A673 (cell line): Measurements from ENCODE around the gene KIF5A. TPM values are rescaled to one million over a fixed set of nuclear protein-coding genes. Genes with fewer than 3 reads are reported as not detected.
A peak's percentile ranks its signal among the peaks of the same experiment; 100 is the strongest.

Experiments used
- BruUV-seq: library from RNA; stranded (reverse); fragments of 400-500 nt; replicated peaks from 2 replicates; lab custom pipeline; 2021; lab: Mats Ljungman, UMichigan
- CTCF ChIA-PET: fragments of 300-600 bp; sonication (Branson Sonifier 250); formaldehyde crosslinking; loops from one replicate; lab custom pipeline; 2022; ENCODE audit warnings: antibody characterized with exemption; lab: Charles Lee
- POLR2A ChIA-PET: fragments of 300-600 bp; sonication (Branson Sonifier 250); formaldehyde crosslinking; loops from one replicate; lab custom pipeline; 2022; ENCODE audit warnings: antibody characterized with exemption; ENCODE audit not compliant: low non-redundant PET; lab: Charles Lee
- DNase-seq: peaks from one replicate; pipeline ENCODE4 v3.0.0-alpha.2; 2015; ENCODE audit warnings: low spot score
- H3K27ac ChIP-seq: fragments of 200-600 bp; sonication (generic); 2 replicates; pipeline ENCODE4 v1.5.1; 2016; ENCODE audit warnings: mixed run types, low read depth, mild to moderate bottlenecking, mixed read lengths, antibody characterized with exemption, low read length; ENCODE audit not compliant: poor library complexity, severe bottlenecking
- H3K27me3 ChIP-seq: fragments of 200-600 bp; sonication (generic); replicated peaks from 2 replicates; pipeline ENCODE4 v1.6.1; 2017; ENCODE audit warnings: mixed run types, low read depth, mild to moderate bottlenecking, mixed read lengths, antibody characterized with exemption, low read length; ENCODE audit not compliant: insufficient read depth, poor library complexity
- H3K36me3 ChIP-seq: fragments of 200-600 bp; sonication (generic); 2 replicates; pipeline ENCODE4 v1.6.1; 2016; ENCODE audit warnings: mixed run types, mild to moderate bottlenecking, mixed read lengths, antibody characterized with exemption, low read length; ENCODE audit not compliant: insufficient read depth, poor library complexity, severe bottlenecking
- H3K4me1 ChIP-seq: fragments of 200-600 bp; sonication (generic); 2 replicates; pipeline ENCODE4 v1.6.1; 2017; ENCODE audit warnings: mixed run types, mild to moderate bottlenecking, mixed read lengths, antibody characterized with exemption, low read length; ENCODE audit not compliant: insufficient read depth, poor library complexity, severe bottlenecking
- H3K4me3 ChIP-seq: fragments of 200-600 bp; sonication (generic); 2 replicates; pipeline ENCODE4 v1.5.1; 2016; ENCODE audit warnings: low read depth, mixed run types, mild to moderate bottlenecking, mixed read lengths, low read length; ENCODE audit not compliant: poor library complexity, severe bottlenecking
- H3K9me3 ChIP-seq: fragments of 200-600 bp; sonication (generic); 2 replicates; pipeline ENCODE4 v1.6.1; 2016; ENCODE audit warnings: mixed run types, low read depth, mild to moderate bottlenecking, mixed read lengths, antibody characterized with exemption, low read length; ENCODE audit not compliant: poor library complexity, severe bottlenecking
- CTCF ChIP-seq: fragments of 300-800, 200-600 bp; sonication (generic); conservative IDR thresholded peaks from 2 replicates; pipeline ENCODE4 v1.5.1; 2017; ENCODE audit warnings: low read depth, mild to moderate bottlenecking, antibody characterized with exemption, low read length, moderate library complexity, mixed read lengths
- EZH2 ChIP-seq: fragments of 200-600 bp; sonication (generic); IDR thresholded peaks from 2 replicates; pipeline ENCODE4 v1.6.1; 2017; ENCODE audit warnings: borderline replicate concordance, low read depth, mild to moderate bottlenecking, mixed read lengths, antibody characterized with exemption, low read length; ENCODE audit not compliant: poor library complexity, severe bottlenecking
- intact Hi-C: fragments of 100-400 bp; cut with micrococcal nuclease; formaldehyde crosslinking; loops from one replicate; pipeline ENCODE4 v1.10.0; 2022; ENCODE audit not compliant: unreplicated experiment
- total RNA-seq: library from RNA; stranded (reverse); gene quantifications from 2 replicates; pipeline ENCODE4 v1.2.3, GENCODE V29; 2021

KIF5A gene
- total RNA-seq, 1 experiment from 2014 or later: 2.1 TPM

DNA sequence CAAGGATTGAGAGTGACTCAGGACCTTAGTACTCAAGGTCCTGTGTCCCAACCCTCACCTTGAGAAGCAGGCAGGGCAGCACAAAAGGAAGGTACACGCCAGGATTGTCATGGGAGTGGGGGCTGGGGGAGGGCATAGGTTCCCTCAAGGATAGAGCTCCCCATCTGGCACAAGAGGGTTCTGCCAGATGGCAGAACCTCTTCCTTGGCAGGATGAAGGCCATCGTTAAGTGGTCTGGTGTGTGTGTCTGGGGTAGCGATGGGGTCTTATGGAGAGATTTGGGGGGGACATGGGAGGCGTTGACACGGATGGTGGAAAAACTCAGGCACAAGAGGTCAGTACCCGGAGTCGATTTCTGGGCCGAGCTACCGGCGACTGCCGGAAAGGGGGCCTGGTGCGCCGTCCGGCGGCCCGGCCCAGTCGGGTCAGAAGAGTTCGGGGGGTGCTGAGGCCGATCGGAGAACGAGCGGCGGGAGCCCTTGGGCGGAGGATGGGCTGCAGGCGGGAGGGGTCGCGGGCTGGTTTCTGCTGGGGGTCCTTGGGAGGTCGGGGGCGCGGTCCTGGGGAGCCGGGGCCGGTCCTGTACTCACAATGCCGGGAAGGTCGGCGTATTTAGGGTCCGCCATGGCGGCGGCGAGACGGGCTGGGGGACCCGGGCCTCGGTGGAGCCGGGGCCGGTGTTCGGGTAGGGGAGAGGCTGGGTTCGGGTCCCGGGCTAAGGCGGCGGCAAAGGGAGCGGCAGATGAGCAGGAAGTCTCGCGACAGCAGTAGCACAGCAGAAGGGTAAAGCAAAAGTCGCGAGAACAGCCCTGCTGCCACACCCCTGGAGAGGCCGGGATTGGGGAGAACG is 3.2 kb upstream of the KIF5A start, which contains the start of gene DCTN2:
DCTN2 (minus strand) TSS at position 755 of the 850 bp plus-strand sequence; CDS start at position 626, 129 bp downstream.
- no peaks in the 10 kb centered on the region for H3K9me3 ChIP-seq
- H3K27ac ChIP-seq: peak within 1 kb of the TSS; percentile 85

GRCh38 chr12:57547288-57548012 is 2.4 kb upstream of the KIF5A start:
- no peak for TF ChIP-seq EZH2
- no peak for TF ChIP-seq CTCF
- Histone ChIP-seq H3K27me3 (no peaks in the 10 kb centered on the region), H3K4me1 (peaks cover 13% of the 10 kb centered on the region), H3K9me3 (no peaks in the 10 kb centered on the region), H3K27ac (peak overlapping the region; percentile 85), H3K36me3 (no peaks in the 10 kb centered on the region), H3K4me3 (peak overlapping the region; percentile 86)
- no TSS peak for BruUV-seq
- intact Hi-C loops: no loop called here
- ChIA-PET CTCF (interaction anchor here (0.6 kb wide), 1 partner anchor 36 kb away, joined by 4 read pairs; no protein-coding TSS in a partner anchor), POLR2A (interaction anchor here (0.5 to 1.1 kb wide), 2 partner anchors 15 to 468 kb away, joined by 3 to 4 read pairs; no protein-coding TSS in a partner anchor)
- DNase-seq: no peak

More for the DNA sequence above, 3.2 kb upstream of the KIF5A start, which contains the start of gene DCTN2:
- DNase-seq: peak; percentile 99
- Histone ChIP-seq H3K4me1 (peaks cover 13% of the 10 kb centered on the region), H3K4me3 (peak within 1 kb of the TSS; percentile 86), H3K27me3 (no peaks in the 10 kb centered on the region), H3K36me3 (no peaks in the 10 kb centered on the region)
- CTCF ChIA-PET: no interaction called here
- BruUV-seq: TSS peak; percentile 40
- intact Hi-C loops: no loop called here
- POLR2A ChIA-PET: interaction anchor here (0.7 to 1.1 kb wide), 2 partner anchors 14 to 89 kb away, joined by 3 to 4 read pairs; no protein-coding TSS in a partner anchor
- no peak for TF ChIP-seq CTCF

GRCh38 chr12:57548013-57548315 is 1.9 kb upstream of the KIF5A start:
- DNase-seq: no peak
- intact Hi-C loops: no loop called here
- Histone ChIP-seq H3K27ac (no peak overlapping the region), H3K27me3 (no peaks in the 10 kb centered on the region), H3K4me3 (no peak overlapping the region), H3K36me3 (no peaks in the 10 kb centered on the region), H3K4me1 (peaks cover 14% of the 10 kb centered on the region), H3K9me3 (no peaks in the 10 kb centered on the region)
- no peak for TF ChIP-seq EZH2
- no peak for TF ChIP-seq CTCF
- BruUV-seq: no TSS peak
- ChIA-PET POLR2A (no interaction called here), CTCF (no interaction called here)
